CD14-positive monocyte (primary cell): Measurements from ENCODE around the gene DENND1B. TPM values are rescaled to one million over a fixed set of nuclear protein-coding genes. Genes with fewer than 3 reads are reported as not detected.

Source experiments
- DNase-seq, 3 donors: peaks; one replicate each; pipeline ENCODE4 v3.0.0-alpha.2; 2011 to 2022
- H2AFZ ChIP-seq: 2 replicates; pipeline ENCODE4 v1.6.0; 2012; ENCODE audit warnings: mild to moderate bottlenecking, low read depth, low read length, inconsistent platforms; ENCODE audit not compliant: insufficient read depth, poor library complexity, severe bottlenecking
- H3K27ac ChIP-seq, 2 donors: 1 replicate in 1 of 2; 2 replicates in 1 of 2; pipeline ENCODE4 v1.5.1; 2012 to 2013; ENCODE audit warnings: low read length in 2 of 2, control low read depth in 1 of 2, inconsistent platforms in 1 of 2, low read depth in 1 of 2, mild to moderate bottlenecking in 1 of 2
- H3K27me3 ChIP-seq, 2 donors: one replicate each; pipeline versions ENCODE4 v1.6.0 to v1.6.1; 2011 to 2013; ENCODE audit warnings: low read length in 2 of 2; ENCODE audit not compliant: control insufficient read depth in 2 of 2, insufficient read depth in 2 of 2
- H3K36me3 ChIP-seq, 2 donors: replicated peaks in 1 of 2; 1 replicate in 1 of 2; 2 replicates in 1 of 2; pipeline versions ENCODE4 v1.5.1 to v1.6.1; 2012 to 2013; ENCODE audit warnings: low read length in 2 of 2, control low read depth in 1 of 2, inconsistent platforms in 1 of 2, mild to moderate bottlenecking in 1 of 2; ENCODE audit not compliant: insufficient read depth in 2 of 2, control insufficient read depth in 1 of 2
- H3K4me1 ChIP-seq, 2 donors: 1 replicate in 1 of 2; 2 replicates in 1 of 2; pipeline versions ENCODE4 v1.5.1 to v1.6.1; 2012 to 2013; ENCODE audit warnings: low read length in 2 of 2, control low read depth in 1 of 2, inconsistent platforms in 1 of 2, mild to moderate bottlenecking in 1 of 2, moderate library complexity in 1 of 2; ENCODE audit not compliant: insufficient read depth in 2 of 2, control insufficient read depth in 1 of 2
- H3K4me2 ChIP-seq: replicated peaks from 2 replicates; pipeline ENCODE3; 2012; ENCODE audit warnings: low read length, moderate library complexity, mild to moderate bottlenecking; ENCODE audit not compliant: poor library complexity, severe bottlenecking; ENCODE audit errors: extremely low read depth
- H3K4me3 ChIP-seq, 3 experiments: fragments of 200-600 bp in 1 of 3; sonication (generic) in 1 of 3; replicated peaks in 1 of 3; 1 replicate in 2 of 3; 2 replicates in 1 of 3; pipeline ENCODE4 v1.5.1; 2011 to 2013; ENCODE audit warnings: low read length in 3 of 3, mild to moderate bottlenecking in 3 of 3, control low read depth in 2 of 3, low read depth in 2 of 3, inconsistent platforms in 1 of 3, moderate library complexity in 1 of 3
- H3K79me2 ChIP-seq: 2 replicates; pipeline ENCODE4 v1.6.0; 2012; ENCODE audit warnings: mild to moderate bottlenecking, control low read depth, inconsistent platforms, low read length, moderate library complexity; ENCODE audit not compliant: insufficient read depth
- H3K9ac ChIP-seq: 2 replicates; pipeline ENCODE4 v1.6.0; 2017; ENCODE audit warnings: low read length, mild to moderate bottlenecking; ENCODE audit not compliant: insufficient read depth, poor library complexity, severe bottlenecking
- H3K9me3 ChIP-seq, 2 donors: replicated peaks in 1 of 2; 1 replicate in 1 of 2; 2 replicates in 1 of 2; pipeline versions ENCODE4 v1.5.1 to v1.6.1; 2012 to 2013; ENCODE audit warnings: low read length in 2 of 2, control low read depth in 1 of 2; ENCODE audit not compliant: control insufficient read depth in 1 of 2, insufficient read depth in 1 of 2
- H4K20me1 ChIP-seq: 2 replicates; pipeline ENCODE4 v1.6.0; 2012; ENCODE audit warnings: mild to moderate bottlenecking, low read length, control low read depth, moderate library complexity; ENCODE audit not compliant: insufficient read depth
- H3K27ac Mint-ChIP-seq, 7 donors: one replicate each; pipeline ENCODE4 v1.8.0; 2020; ENCODE audit warnings: mild to moderate bottlenecking in 7 of 7, mixed read lengths in 7 of 7, moderate library complexity in 6 of 7, inconsistent platforms in 2 of 7
- H3K27me3 Mint-ChIP-seq, 3 donors: one replicate each; pipeline ENCODE4 v1.8.0; 2021 to 2022; ENCODE audit warnings: low read depth in 3 of 3, mild to moderate bottlenecking in 3 of 3, mixed read lengths in 3 of 3, moderate library complexity in 3 of 3, inconsistent platforms in 1 of 3
- H3K36me3 Mint-ChIP-seq, 2 donors: one replicate each; pipeline ENCODE4 v1.8.0; 2020; ENCODE audit warnings: mixed read lengths in 2 of 2, inconsistent platforms in 1 of 2, mild to moderate bottlenecking in 1 of 2
- H3K4me1 Mint-ChIP-seq: one replicate; pipeline ENCODE4 v1.8.0; 2020; ENCODE audit warnings: mild to moderate bottlenecking, mixed read lengths
- H3K4me3 Mint-ChIP-seq, 2 donors: one replicate each; pipeline ENCODE4 v1.8.0; 2020; ENCODE audit warnings: mild to moderate bottlenecking in 2 of 2, mixed read lengths in 2 of 2, moderate library complexity in 1 of 2
- H3K9me3 Mint-ChIP-seq, 7 donors: one replicate each; pipeline ENCODE4 v1.8.0; 2020 to 2022; ENCODE audit warnings: mixed read lengths in 7 of 7, mild to moderate bottlenecking in 6 of 7, moderate library complexity in 6 of 7, inconsistent platforms in 2 of 7
- WGBS: methylation state at CpG from one replicate; pipeline ENCODE4 v1.1.5; 2013; ENCODE audit warnings: missing lambda C conversion rate; ENCODE audit not compliant: insufficient coverage; 5-methylcytosine and 5-hydroxymethylcytosine counted together
- intact Hi-C, 2 donors: fragments of 100-400 bp; cut with micrococcal nuclease; formaldehyde crosslinking; loops; one replicate each; pipeline versions ENCODE4 v1.15.0 to v1.15.1; 2023
- polyA plus RNA-seq, 3 donors: library from polyadenylated mRNA; depleted of rRNA in 1 of 3; unstranded in 2 of 3; stranded (reverse) in 1 of 3; fragments of 300-500 nt in 2 of 3; fragments of >200 nt in 1 of 3; fragmentation: Illumina TruSeq in 2 of 3; gene quantifications; 1 replicate in 2 of 3; 2 replicates in 1 of 3; pipeline ENCODE4 v1.2.3, GENCODE V29; 2012 to 2021
- TF ChIP-seq, protein P1 (sequence below): fragments of 200-600 bp; IDR thresholded peaks from one replicate; pipeline ENCODE4 v1.8.0; 2022; ENCODE audit warnings: antibody characterized with exemption, mild to moderate bottlenecking

DENND1B gene
- polyA plus RNA-seq, 3 donors, result 3.0 to 8.2 (median 5.7) TPM

GRCh38 chr1:197600751-197601150 lies 174.5 kb downstream of the DENND1B start:
- no peaks in the 10 kb centered on the region for H3K27me3 Mint-ChIP-seq

GRCh38 chr1:197599789-197600188 lies 175.5 kb downstream of the DENND1B start:
- Mint-ChIP-seq H3K27ac (no peak overlapping the region), H3K27me3 (no peaks in the 10 kb centered on the region), H3K9me3 (no peaks in the 10 kb centered on the region), H3K4me1 (no peaks in the 10 kb centered on the region), H3K36me3 (peaks cover 10 to 19% of the 10 kb centered on the region in 2 donors), H3K4me3 (no peak overlapping the region)
- Histone ChIP-seq H3K9me3 (no peaks in the 10 kb centered on the region), H3K4me3 (no peak overlapping the region), H3K4me2 (no peak overlapping the region), H3K79me2 (no peaks in the 10 kb centered on the region), H3K27me3 (no peaks in the 10 kb centered on the region), H3K9ac (no peak overlapping the region), H3K27ac (no peak overlapping the region), H3K36me3 (peaks cover 3 to 7% of the 10 kb centered on the region in 2 donors), H4K20me1 (no peaks in the 10 kb centered on the region), H3K4me1 (no peaks in the 10 kb centered on the region), H2AFZ (no peak overlapping the region)
- TF ChIP-seq, protein P1, sequence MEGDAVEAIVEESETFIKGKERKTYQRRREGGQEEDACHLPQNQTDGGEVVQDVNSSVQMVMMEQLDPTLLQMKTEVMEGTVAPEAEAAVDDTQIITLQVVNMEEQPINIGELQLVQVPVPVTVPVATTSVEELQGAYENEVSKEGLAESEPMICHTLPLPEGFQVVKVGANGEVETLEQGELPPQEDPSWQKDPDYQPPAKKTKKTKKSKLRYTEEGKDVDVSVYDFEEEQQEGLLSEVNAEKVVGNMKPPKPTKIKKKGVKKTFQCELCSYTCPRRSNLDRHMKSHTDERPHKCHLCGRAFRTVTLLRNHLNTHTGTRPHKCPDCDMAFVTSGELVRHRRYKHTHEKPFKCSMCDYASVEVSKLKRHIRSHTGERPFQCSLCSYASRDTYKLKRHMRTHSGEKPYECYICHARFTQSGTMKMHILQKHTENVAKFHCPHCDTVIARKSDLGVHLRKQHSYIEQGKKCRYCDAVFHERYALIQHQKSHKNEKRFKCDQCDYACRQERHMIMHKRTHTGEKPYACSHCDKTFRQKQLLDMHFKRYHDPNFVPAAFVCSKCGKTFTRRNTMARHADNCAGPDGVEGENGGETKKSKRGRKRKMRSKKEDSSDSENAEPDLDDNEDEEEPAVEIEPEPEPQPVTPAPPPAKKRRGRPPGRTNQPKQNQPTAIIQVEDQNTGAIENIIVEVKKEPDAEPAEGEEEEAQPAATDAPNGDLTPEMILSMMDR, result no peak
- DNase-seq, result no peak
- intact Hi-C loops, result no loop called here
- 93% methylated on average over 2 of the region's 3 CpGs for WGBS

More at GRCh38 chr1:197600751-197601150, 174.5 kb downstream of the DENND1B start:
- Histone ChIP-seq H3K27me3 (no peaks in the 10 kb centered on the region), H4K20me1 (no peaks in the 10 kb centered on the region), H3K4me1 (no peaks in the 10 kb centered on the region), H3K9me3 (no peaks in the 10 kb centered on the region), H3K9ac (no peak overlapping the region), H2AFZ (no peak overlapping the region), H3K36me3 (peaks cover 0 to 3% of the 10 kb centered on the region in 2 donors), H3K4me2 (no peak overlapping the region), H3K4me3 (no peak overlapping the region), H3K79me2 (no peaks in the 10 kb centered on the region), H3K27ac (no peak overlapping the region)
- intact Hi-C loops, result no loop called here
- peak overlapping the region in 1 of 7 donors; percentile 46 for H3K27ac Mint-ChIP-seq
- no peaks in the 10 kb centered on the region for H3K4me1 Mint-ChIP-seq
- no peaks in the 10 kb centered on the region for H3K9me3 Mint-ChIP-seq
- WGBS, result 95% methylated on average over 2 of the region's 3 CpGs
- TF ChIP-seq, protein P1, result no peak
- H3K4me3 Mint-ChIP-seq, result no peak overlapping the region
- DNase-seq, result no peak
- H3K36me3 Mint-ChIP-seq, result peaks cover 3 to 13% of the 10 kb centered on the region in 2 donors
